Osteoblast (primary cell): ENCODE results near the gene IL3. TPM values are rescaled to one million over a fixed set of nuclear protein-coding genes. Genes with fewer than 3 reads are reported as not detected.

Experiments used
- DNase-seq: peaks from one replicate; pipeline ENCODE4 v3.0.0; 2011; ENCODE audit warnings: low spot score, mixed read lengths; ENCODE audit not compliant: insufficient read length; ENCODE audit errors: missing footprints
- H2AFZ ChIP-seq: 2 replicates; pipeline ENCODE4 v1.6.0; 2011; ENCODE audit warnings: mild to moderate bottlenecking, low read length
- H3K27ac ChIP-seq: 2 replicates; pipeline ENCODE4 v1.5.1; 2011; ENCODE audit warnings: mild to moderate bottlenecking, low read depth, low read length, moderate library complexity
- H3K27me3 ChIP-seq: 2 replicates; pipeline ENCODE4 v1.6.0; 2012; ENCODE audit warnings: mild to moderate bottlenecking, control low read depth, inconsistent platforms, low read length, moderate library complexity; ENCODE audit not compliant: insufficient read depth
- H3K36me3 ChIP-seq: 2 replicates; pipeline ENCODE4 v1.5.1; 2011; ENCODE audit warnings: mild to moderate bottlenecking, low read length, control low read depth, moderate library complexity; ENCODE audit not compliant: insufficient read depth
- H3K4me1 ChIP-seq: 2 replicates; pipeline ENCODE4 v1.5.1; 2011; ENCODE audit warnings: mild to moderate bottlenecking, low read length, control low read depth, moderate library complexity; ENCODE audit not compliant: insufficient read depth
- H3K4me2 ChIP-seq: 2 replicates; pipeline ENCODE4 v1.6.0; 2011; ENCODE audit warnings: mild to moderate bottlenecking, low read length; ENCODE audit not compliant: insufficient read depth
- H3K4me3 ChIP-seq: fragments of 200-600 bp; sonication (generic); 3 replicates; pipeline ENCODE4 v1.5.1; 2012; ENCODE audit warnings: mild to moderate bottlenecking, low read length, inconsistent platforms; ENCODE audit not compliant: insufficient read depth
- H3K79me2 ChIP-seq: 2 replicates; pipeline ENCODE4 v1.6.0; 2012; ENCODE audit warnings: mild to moderate bottlenecking, low read length, control low read depth, inconsistent platforms; ENCODE audit not compliant: insufficient read depth
- H3K9me3 ChIP-seq: 2 replicates; pipeline ENCODE4 v1.5.1; 2011; ENCODE audit warnings: low read depth, low read length, control low read depth
- H4K20me1 ChIP-seq: 2 replicates; pipeline ENCODE4 v1.6.0; 2012; ENCODE audit warnings: mild to moderate bottlenecking, low read length, control low read depth; ENCODE audit not compliant: insufficient read depth
- CTCF ChIP-seq: IDR thresholded peaks from 2 replicates; pipeline ENCODE4 v1.5.1; 2011; ENCODE audit warnings: mild to moderate bottlenecking, low read depth, low read length, moderate library complexity; ENCODE audit errors: extremely low read depth
- total RNA-seq: library from RNA; depleted of rRNA; stranded (reverse); fragments of >200 nt; gene quantifications from 2 replicates; pipeline ENCODE4 v1.2.3, GENCODE V29; 2012

IL3 gene
- total RNA-seq, 1 donor = not detected

- no peak overlapping the region for H3K4me3 ChIP-seq
- H2AFZ ChIP-seq = no peak overlapping the region
- H3K27ac ChIP-seq = no peak overlapping the region
- DNase-seq = no peak
- no peaks in the 10 kb centered on the region for H3K79me2 ChIP-seq
- H4K20me1 ChIP-seq = no peaks in the 10 kb centered on the region
- peaks cover 6% of the 10 kb centered on the region for H3K27me3 ChIP-seq
- no peaks in the 10 kb centered on the region for H3K36me3 ChIP-seq
- H3K4me1 ChIP-seq = no peaks in the 10 kb centered on the region
- H3K9me3 ChIP-seq = no peaks in the 10 kb centered on the region
- H3K4me2 ChIP-seq = no peak overlapping the region
- no peak for TF ChIP-seq CTCF
Measured at GRCh38 chr5:132050661-132051552, 9.5 kb upstream of the IL3 start.

GRCh38 chr5:132052520-132052919 is 7.9 kb upstream of the IL3 start:
- no peak overlapping the region for H3K4me3 ChIP-seq
- no peaks in the 10 kb centered on the region for H4K20me1 ChIP-seq
- no peaks in the 10 kb centered on the region for H3K4me1 ChIP-seq
- no peak overlapping the region for H2AFZ ChIP-seq
- no peak overlapping the region for H3K27ac ChIP-seq
- TF ChIP-seq CTCF = no peak
- no peaks in the 10 kb centered on the region for H3K9me3 ChIP-seq
- no peaks in the 10 kb centered on the region for H3K79me2 ChIP-seq
- no peak overlapping the region for H3K4me2 ChIP-seq
- H3K27me3 ChIP-seq = peaks cover 7% of the 10 kb centered on the region
- H3K36me3 ChIP-seq = no peaks in the 10 kb centered on the region
- DNase-seq = peak; percentile 31

GRCh38 chr5:132053483-132053882 is 7.0 kb upstream of the IL3 start:
- H3K4me2 ChIP-seq = no peak overlapping the region
- DNase-seq = no peak
- H3K36me3 ChIP-seq = no peaks in the 10 kb centered on the region
- H3K27me3 ChIP-seq = peaks cover 13% of the 10 kb centered on the region
- no peak overlapping the region for H2AFZ ChIP-seq
- no peaks in the 10 kb centered on the region for H3K79me2 ChIP-seq
- H4K20me1 ChIP-seq = no peaks in the 10 kb centered on the region
- H3K27ac ChIP-seq = no peak overlapping the region
- no peaks in the 10 kb centered on the region for H3K9me3 ChIP-seq
- no peak for TF ChIP-seq CTCF
- no peaks in the 10 kb centered on the region for H3K4me1 ChIP-seq
- no peak overlapping the region for H3K4me3 ChIP-seq

- H3K4me2 ChIP-seq = no peak overlapping the region
- H2AFZ ChIP-seq = no peak overlapping the region
- TF ChIP-seq CTCF = no peak
- DNase-seq = no peak
- H3K9me3 ChIP-seq = no peaks in the 10 kb centered on the region
- no peak overlapping the region for H3K27ac ChIP-seq
- H3K36me3 ChIP-seq = no peaks in the 10 kb centered on the region
- H4K20me1 ChIP-seq = no peaks in the 10 kb centered on the region
- H3K79me2 ChIP-seq = no peaks in the 10 kb centered on the region
- H3K4me3 ChIP-seq = no peak overlapping the region
- peaks cover 15% of the 10 kb centered on the region for H3K27me3 ChIP-seq
- H3K4me1 ChIP-seq = no peaks in the 10 kb centered on the region
Measured at GRCh38 chr5:132054031-132054696, 6.3 kb upstream of the IL3 start.
